Measurements from ENCODE around the gene PACC1. TPM values are rescaled to one million over a fixed set of nuclear protein-coding genes. Genes with fewer than 3 reads are reported as not detected.
A peak's percentile ranks its signal among the peaks of the same experiment; 100 is the strongest.

The PACC1 gene
- total and polyA plus RNA-seq, 2 donors (not counting 3 experiments of a cell fraction or from before 2014, with no cell fraction given) = 21.0 to 22.3 TPM

GRCh38 chr1:212428496-212428895, 13.8 kb upstream of the PACC1 start:
- POLR2A ChIA-PET = no interaction called here

More at GRCh38 chr1:212428496-212428895, 13.8 kb upstream of the PACC1 start:
- Histone ChIP-seq H3K4me1 (ENCODE audit: control insufficient read depth, extremely low read depth, insufficient read depth, low read length) (peaks cover 5% of the 10 kb centered on the region), H3K9me1 (replicated peaks; ENCODE audit: control insufficient read depth, extremely low read depth, insufficient read depth, low read length) (no peaks in the 10 kb centered on the region), H3K27ac (ENCODE audit: insufficient read depth, low read depth, low read length) (no peak overlapping the region), H2AFZ (ENCODE audit: low read depth, low read length) (no peak overlapping the region), H3K27me3 (ENCODE audit: control insufficient read depth in 2 of 2, insufficient read depth in 2 of 2, low read length in 2 of 2) (peaks cover 42 to 45% of the 10 kb centered on the region in 2 experiments), H4K20me1 (replicated peaks; ENCODE audit: control insufficient read depth, extremely low read depth, insufficient read depth, low read length) (no peaks in the 10 kb centered on the region), H3K79me2 (ENCODE audit: control insufficient read depth, insufficient read depth, low read length) (no peaks in the 10 kb centered on the region), H3K36me3 (ENCODE audit: control insufficient read depth in 2 of 2, extremely low read depth in 1 of 2, insufficient read depth in 2 of 2, low read length in 2 of 2) (no peaks in the 10 kb centered on the region), H3K4me2 (ENCODE audit: insufficient read depth, low read length) (no peak overlapping the region), H3K9ac (replicated peaks; ENCODE audit: extremely low read depth, insufficient read depth, low read length) (no peak overlapping the region), H3K4me3 (replicated peaks in 1 of 3; ENCODE audit: insufficient read depth in 1 of 3, low read depth in 1 of 3, low read length in 3 of 3) (no peak overlapping the region), H3K9me3 (replicated peaks; ENCODE audit: control insufficient read depth, insufficient read depth, low read length) (no peaks in the 10 kb centered on the region)
- TF ChIP-seq POLR2A (IDR thresholded peaks at IDR 0.05; ENCODE audit: low read depth, low read length) (no peak), MYC (IDR thresholded peaks at IDR 0.05; ENCODE audit: low read depth, low read length) (no peak), EZH2 (IDR thresholded peaks at IDR 0.05; ENCODE audit: borderline replicate concordance, low read depth, low read length, severe bottlenecking) (no peak), MAX (IDR thresholded peaks at IDR 0.05; ENCODE audit: insufficient read depth, insufficient read length) (no peak), FOS (IDR thresholded peaks at IDR 0.05; ENCODE audit: borderline replicate concordance, insufficient read depth, low read length) (no peak), CTCF (IDR thresholded peaks at IDR 0.05; ENCODE audit: extremely low read depth in 1 of 2, insufficient read depth in 1 of 2, low read depth in 1 of 2, low read length in 2 of 2) (no peak), GATA2 (IDR thresholded peaks at IDR 0.05; ENCODE audit: insufficient read depth, insufficient read length, low read depth, low read length) (no peak), POLR2AphosphoS5 (IDR thresholded peaks at IDR 0.05; ENCODE audit: insufficient read depth, low read depth, low read length) (no peak), JUN (IDR thresholded peaks at IDR 0.05; ENCODE audit: borderline replicate concordance, insufficient read depth, insufficient read length, low read depth) (no peak)
- dilution Hi-C loops (cut with MboI; ENCODE audit: extremely low pct_ligation_motif_present, low sequenced_read_pairs) = no loop called here
- BruUV-seq (replicated peaks) = no TSS peak
- intact Hi-C loops (cut with micrococcal nuclease) = no loop called here
- CTCF ChIA-PET = interaction anchor here (3.8 kb wide), 1 partner anchor 27 kb away, joined by 18 read pairs; no protein-coding TSS in a partner anchor
- DNase-seq (ENCODE audit: low read depth, low spot score) (peak; percentile 63), FAIRE-seq (no peak)
